ENCODE results near the gene TRIB2. TPM values are rescaled to one million over a fixed set of nuclear protein-coding genes. Genes with fewer than 3 reads are reported as not detected.
A peak's percentile ranks its signal among the peaks of the same experiment; 100 is the strongest.

Gene TRIB2
- total and polyA plus RNA-seq, 2 of the 13 experiments (the other 11 are each of a cell fraction or from before 2014, with no cell fraction given) = 1.1 to 2.3 TPM

- TF ChIP-seq ZNF710 (CRISPR knock-in tag; IDR thresholded peaks at IDR 0.05; ENCODE audit: borderline replicate concordance) (no peak), FOXC1 (CRISPR knock-in tag; IDR thresholded peaks at IDR 0.05; ENCODE audit: borderline replicate concordance) (no peak), CTCF (CRISPR knock-in tag; IDR thresholded peaks at IDR 0.05) (peak; percentile 48), E2F5 (CRISPR knock-in tag; conservative IDR thresholded peaks at IDR 0.05) (no peak), TERF1 (CRISPR knock-in tag; IDR thresholded peaks at IDR 0.05) (no peak), ZNF776 (CRISPR knock-in tag; IDR thresholded peaks at IDR 0.05) (peak; percentile 22; the same call in 1 of the 2 replicates), GABPB1 (CRISPR knock-in tag; IDR thresholded peaks at IDR 0.05) (peak; percentile 58; the same call in 1 of the 2 replicates), SP1 (IDR thresholded peaks at IDR 0.05) (no peak), SP1 (CRISPR knock-in tag; IDR thresholded peaks at IDR 0.05) (no peak), ONECUT2 (CRISPR knock-in tag; IDR thresholded peaks at IDR 0.05) (no peak), ZNF550 (CRISPR knock-in tag; IDR thresholded peaks at IDR 0.05; ENCODE audit: borderline replicate concordance) (no peak), PRDM10 (CRISPR knock-in tag; IDR thresholded peaks at IDR 0.05; ENCODE audit: low read depth) (peak; percentile 77; the same call in 1 of the 2 replicates), ZFY (CRISPR knock-in tag; IDR thresholded peaks at IDR 0.05) (0 out of 2 replicates have a peak, but pooled peaks have one; percentile 24), SAFB2 (CRISPR knock-in tag; IDR thresholded peaks at IDR 0.05; ENCODE audit: borderline replicate concordance, low read depth) (no peak), FOXA3 (CRISPR knock-in tag; IDR thresholded peaks at IDR 0.05) (0 out of 2 replicates have a peak, but pooled peaks have one; percentile 12)
These were observed at the start of gene TRIB2 (continued) for GRCh38 chr2:12716282-12717190.
